GM23248 (cell line): ENCODE results near the gene ABCC1.

Source experiments
- EZH2 ChIP-seq: fragments of 200-600 bp; sonication (generic); IDR thresholded peaks from 2 replicates; pipeline ENCODE4 v1.6.1; 2018; ENCODE audit warnings: antibody characterized with exemption, mild to moderate bottlenecking; ENCODE audit not compliant: insufficient read depth, poor library complexity, severe bottlenecking
- EZH2phosphoT487 ChIP-seq: fragments of 200-600 bp; sonication (generic); IDR thresholded peaks from 2 replicates; pipeline ENCODE4 v1.6.1; 2018; ENCODE audit warnings: antibody characterized with exemption, moderate library complexity, mild to moderate bottlenecking, low read depth; ENCODE audit not compliant: insufficient read depth

DNA sequence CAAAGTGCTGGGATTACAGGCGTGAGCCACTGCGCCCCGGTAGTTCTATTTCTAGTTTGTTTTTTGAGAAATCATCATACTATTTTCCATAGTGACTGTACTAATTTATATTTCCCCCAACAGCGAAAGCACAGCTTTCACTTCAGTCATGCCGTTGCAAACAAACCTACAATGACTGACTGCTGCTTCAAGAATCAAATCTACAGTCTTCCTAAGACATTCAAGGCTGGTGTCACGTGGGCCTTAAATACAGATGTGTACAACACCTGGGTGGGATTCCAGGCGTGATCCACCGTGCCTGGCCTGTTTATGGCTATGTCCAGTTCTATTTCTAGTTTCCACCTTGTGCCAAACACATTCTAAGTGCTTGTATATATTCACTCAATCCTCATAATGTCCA lies 201.9 kb downstream of the ABCC1 start:
- no peak for TF ChIP-seq EZH2phosphoT487
- TF ChIP-seq EZH2 = no peak
